Glomerular visceral epithelial cell (primary cell): ENCODE measurements around the gene KANK2.

ENCODE experiments used
- DNase-seq: peaks from one replicate; pipeline ENCODE4 v3.0.0-alpha.2; 2016; ENCODE audit errors: extremely low spot score

KANK2 gene

DNA sequence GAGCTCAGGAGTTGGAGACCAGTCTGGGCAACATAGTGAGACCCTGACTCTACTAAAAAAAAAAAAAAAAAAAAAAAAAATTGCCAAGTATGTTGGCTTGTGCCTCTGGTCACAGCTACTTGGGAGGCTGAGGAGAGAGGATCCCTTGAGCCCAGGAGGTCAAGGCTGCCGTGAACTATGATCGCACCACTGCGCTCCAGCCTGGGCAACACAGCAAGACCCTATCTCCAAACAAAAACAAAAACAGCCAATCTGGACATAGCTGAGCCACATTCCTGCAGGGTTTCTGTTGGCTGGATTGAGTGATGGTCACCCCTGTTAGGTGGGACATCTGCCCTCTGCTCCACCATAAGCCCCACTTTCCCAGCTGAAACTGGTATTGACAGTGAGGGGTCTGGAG, 28.5 kb upstream of the KANK2 start:
- no peak for DNase-seq

DNA sequence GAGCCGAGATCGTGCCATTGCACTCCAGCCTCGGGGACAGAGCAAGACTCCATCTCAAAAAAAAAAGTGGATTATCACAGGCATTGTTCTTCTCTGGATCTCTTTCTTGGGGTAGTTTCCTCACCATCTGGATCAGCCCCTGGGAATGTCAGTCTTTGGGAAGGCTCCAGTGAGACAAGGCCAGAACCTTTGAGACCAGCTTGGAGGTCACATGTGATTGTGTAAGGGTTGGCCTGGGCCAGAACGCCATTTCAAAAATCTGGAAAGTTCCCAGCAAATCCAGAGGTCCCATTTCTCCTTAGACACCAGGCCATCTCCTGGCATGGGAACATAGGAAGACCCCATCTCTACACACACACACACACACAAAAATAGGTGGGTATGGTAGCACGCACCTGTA, 27.8 kb upstream of the KANK2 start:
- DNase-seq: no peak

DNA sequence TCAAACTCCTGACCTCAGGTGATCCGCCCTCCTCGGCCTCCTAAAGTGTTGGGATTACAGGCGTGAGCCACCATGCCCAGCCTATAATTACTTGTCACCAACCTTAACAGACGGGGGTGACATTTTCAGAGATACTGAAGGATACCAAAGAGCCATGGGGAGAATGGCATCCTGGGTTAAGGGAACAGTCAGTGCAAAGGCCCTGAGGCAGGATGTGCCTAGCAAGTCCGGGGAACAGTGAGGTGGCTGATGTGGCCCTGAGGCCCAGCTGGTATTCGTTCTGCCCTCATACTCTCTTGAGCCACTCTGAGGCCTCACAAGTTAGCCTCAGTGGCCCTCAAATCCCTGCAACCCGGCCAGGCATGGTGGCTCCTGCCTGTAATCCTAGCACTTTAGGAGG, 27.1 kb upstream of the KANK2 start:
- DNase-seq: no peak

DNA sequence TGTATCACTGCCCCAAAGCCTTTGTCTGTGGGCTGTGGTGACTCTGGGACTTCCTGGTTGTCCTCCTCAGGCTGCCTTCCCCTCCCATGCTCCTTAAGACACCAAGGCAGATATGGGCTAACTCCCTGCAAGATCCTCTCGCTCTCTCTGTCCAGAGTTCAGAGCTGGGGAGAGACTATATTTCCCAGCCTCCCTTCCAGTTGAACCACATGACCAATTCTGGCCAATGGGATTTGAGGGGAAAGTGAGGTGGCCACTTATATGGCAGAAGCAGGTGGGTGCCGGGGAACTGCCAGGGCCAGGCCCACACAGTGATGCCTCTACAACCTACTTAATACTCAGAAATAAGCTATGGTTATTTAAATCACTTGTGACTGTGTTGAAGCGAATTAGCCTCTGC, 25.9 kb upstream of the KANK2 start:
- no peak for DNase-seq

DNA sequence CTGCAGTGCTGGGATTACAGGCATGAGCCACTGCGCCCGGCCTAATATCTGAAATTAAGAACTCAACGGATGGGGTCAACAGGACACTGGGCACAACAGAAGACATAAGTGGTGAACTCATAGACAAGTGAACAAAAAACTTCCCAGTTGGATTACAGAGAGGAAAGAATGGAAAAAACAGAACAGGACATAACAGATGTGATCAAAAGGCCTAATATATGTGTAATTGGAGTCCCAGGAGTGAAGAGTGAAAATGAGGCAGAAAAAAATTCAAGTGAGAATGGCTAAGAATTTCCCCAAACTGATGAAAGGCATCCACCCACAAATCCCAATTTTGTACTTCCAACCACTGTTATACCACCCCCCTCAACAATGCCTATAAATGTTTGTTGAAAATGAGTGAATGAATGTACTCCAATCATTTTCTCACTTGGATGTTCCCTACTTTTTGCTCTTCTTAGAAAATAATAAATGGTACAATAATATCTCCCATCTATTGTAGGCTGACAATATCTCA, 23.8 kb upstream of the KANK2 start:
- DNase-seq: no peak

DNA sequence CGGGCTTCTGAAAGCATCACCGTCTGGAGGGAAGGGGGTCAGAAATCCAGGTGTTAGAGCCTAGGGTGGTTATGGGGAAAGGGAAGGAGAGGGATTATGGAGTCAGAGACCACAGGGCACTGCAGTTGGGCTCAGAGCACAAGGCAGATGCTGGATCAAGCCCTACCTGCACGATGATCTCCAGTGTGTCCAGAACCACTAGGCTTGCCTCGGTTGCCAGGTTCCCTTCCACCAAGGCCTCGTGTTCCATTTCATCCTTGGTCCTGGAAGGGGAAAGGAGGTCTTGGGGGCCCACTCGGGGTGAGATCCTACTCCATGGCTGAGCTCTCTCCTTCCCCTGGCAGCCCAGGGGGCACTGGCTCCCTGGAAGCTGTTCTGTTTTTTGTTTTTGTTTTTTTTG, 17.0 kb upstream of the KANK2 start:
- no peak for DNase-seq

DNA sequence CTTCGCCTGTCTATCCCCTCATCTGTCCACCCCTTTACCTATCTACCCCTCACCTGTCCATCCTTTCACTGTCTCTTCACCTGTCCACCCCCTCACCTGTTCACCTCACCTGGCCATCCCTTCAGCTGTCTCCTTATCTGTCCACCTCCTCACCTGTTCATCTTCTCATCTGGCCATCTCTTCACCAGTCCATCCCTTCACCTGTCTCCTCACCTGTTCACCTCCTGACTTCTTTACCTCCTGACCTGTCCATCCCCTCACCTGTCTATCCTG, 13.2 kb upstream of the KANK2 start:
- DNase-seq: no peak

DNA sequence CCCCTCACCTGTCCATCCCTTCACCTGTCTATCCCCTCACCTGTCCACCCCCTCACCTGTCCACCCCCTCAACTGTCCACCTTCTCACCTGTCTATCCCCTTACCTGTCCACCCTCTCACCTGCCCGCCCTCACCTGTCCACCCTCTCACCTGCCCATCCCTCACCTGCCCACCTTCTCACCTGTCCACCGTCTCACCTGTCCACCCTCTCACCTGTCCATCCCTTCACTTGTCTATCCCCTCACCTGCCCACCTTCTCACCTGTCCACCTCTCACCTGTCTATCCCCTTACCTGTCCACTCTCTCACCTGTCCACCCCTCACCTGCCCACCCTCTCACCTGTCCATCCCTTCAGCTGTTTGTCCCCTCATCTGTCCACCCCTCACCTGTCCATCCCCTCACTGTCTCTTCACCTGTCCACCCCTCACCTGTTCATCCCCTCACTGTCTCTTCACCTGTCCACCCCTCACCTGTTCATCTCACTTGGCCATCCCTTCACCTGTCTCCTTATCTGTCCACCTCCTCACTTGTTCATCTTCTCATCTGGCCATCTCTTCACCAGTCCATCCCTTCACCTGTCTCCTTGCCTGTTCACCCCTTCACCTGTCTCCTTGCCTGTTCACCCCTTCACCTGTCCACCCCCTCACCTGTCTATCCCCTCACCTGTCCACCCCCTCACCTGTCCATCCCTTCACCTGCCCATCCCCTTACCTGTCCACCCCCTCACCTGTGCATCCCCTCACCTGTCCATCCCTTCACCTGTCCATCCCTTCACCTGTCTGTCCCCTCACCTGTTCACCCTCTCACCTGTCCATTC, 12.7 kb upstream of the KANK2 start:
- DNase-seq: no peak

DNA sequence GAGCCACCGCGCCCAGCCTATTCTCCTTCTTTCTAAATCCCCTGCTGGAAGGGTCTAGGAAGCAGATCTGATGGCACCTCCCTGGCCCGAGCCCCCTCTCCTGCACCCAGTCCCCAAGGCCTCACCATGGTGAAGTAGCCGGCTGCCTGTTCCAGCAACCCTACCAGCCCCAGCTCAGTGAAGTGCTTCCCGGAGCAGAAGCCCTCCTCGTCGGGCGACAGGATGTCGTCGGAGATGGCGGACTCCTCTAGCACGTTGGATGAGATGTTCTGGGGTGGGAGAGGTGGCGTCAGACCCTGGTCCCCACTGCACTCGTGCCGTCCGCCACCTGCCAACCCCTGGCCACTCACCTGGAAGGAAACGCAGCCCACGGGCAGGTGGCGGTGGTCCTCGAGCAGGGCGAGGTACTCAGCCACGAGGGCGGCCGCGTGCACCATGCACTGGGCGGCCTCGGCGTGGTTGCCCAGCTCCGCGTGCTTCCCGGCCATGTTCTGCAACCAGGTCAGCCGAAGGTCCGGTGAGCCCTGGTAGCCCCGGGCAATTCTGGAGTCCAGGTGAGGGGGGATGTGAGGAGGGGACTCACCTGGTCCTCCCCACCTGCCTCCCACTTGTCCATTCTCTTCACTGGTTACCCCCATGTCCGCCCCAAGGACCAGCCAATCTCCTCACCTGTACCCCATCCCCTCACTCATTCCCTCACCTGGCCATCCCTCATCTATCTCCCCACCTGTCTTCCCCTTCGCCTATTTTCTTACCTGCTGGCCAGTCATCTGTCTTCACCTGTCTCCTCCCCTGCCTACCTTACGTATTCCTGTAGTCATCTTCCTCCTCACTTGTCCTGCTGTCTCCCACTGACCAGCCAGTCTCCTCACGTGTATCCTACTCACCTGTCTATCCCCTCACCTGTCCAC, 11.5 kb upstream of the KANK2 start:
- no peak for DNase-seq

DNA sequence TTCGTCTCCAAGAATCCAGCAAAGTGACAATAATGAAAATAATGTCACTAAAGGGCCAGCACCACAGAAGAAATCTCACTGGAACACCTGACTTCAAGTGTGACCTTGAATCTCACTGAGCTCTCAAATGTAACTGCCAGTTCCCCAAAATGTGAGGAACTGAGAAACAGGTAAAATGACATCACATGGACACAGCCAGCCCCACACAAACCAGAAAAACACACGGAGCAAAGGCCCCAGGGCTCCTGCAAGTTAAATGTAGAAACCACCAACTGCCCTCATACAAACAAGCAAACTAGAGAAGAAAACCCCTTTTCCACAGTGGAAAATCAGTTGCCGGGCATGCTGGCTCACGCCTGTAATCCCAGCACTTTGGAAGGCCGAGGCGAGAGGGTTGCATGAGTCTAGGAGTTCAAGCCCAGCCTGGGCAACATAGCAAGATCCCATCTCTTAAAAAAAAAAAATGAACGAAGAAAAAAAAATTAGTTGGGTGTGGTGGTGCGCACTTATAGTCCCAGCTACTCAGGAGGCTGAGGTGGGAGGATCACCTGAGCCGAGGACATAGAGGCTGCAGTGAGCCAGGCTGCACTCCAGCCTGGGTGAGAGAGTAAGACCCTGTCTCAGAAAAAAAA, 8.7 kb upstream of the KANK2 start:
- DNase-seq: no peak

DNA sequence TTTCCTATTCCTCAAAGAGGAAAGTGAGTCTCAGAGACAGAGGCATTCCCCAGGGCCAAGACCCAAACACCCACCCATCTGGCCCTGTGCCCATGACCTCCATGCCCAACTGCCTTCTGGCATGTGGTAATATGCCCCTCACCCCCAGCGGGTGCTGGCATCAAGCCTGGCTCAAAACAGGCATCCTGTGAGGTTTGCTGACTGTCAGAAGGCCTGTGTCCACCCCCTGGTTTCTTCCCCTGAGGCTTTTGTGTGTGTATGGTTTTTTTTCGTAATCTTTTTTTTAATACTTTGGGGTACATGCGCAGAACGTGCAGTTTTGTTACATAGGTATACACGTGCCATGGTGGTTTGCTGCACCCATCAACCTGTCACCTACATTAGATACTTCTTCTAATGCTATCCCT, 7.6 kb upstream of the KANK2 start:
- peak; percentile 87 for DNase-seq

DNA sequence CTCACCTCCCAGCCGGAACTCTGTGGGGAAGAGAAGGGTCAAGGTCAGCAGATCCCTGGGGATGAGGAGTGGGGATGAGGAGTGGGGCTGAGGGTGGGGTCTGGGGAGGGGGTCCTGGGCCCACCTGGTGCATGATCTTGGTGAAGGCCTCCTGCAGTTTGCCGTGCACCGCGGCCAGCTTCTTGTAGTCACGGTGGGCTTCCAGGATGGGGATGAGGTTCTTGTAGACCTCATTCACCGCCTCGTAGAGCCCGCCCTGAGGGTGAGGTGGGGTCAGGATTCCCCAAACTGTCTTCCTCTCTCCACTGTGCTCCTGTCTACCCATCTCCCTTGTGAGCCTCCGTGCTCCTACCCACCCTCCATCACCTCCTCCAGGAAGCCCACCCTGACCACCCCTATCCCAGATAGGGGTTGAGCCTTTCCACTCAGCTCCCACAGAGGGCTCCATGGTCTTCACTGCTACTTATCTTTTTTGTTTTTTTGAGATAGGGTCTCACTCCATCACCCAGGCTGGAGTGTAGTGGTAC, 6.8 kb upstream of the KANK2 start:
- no peak for DNase-seq

DNA sequence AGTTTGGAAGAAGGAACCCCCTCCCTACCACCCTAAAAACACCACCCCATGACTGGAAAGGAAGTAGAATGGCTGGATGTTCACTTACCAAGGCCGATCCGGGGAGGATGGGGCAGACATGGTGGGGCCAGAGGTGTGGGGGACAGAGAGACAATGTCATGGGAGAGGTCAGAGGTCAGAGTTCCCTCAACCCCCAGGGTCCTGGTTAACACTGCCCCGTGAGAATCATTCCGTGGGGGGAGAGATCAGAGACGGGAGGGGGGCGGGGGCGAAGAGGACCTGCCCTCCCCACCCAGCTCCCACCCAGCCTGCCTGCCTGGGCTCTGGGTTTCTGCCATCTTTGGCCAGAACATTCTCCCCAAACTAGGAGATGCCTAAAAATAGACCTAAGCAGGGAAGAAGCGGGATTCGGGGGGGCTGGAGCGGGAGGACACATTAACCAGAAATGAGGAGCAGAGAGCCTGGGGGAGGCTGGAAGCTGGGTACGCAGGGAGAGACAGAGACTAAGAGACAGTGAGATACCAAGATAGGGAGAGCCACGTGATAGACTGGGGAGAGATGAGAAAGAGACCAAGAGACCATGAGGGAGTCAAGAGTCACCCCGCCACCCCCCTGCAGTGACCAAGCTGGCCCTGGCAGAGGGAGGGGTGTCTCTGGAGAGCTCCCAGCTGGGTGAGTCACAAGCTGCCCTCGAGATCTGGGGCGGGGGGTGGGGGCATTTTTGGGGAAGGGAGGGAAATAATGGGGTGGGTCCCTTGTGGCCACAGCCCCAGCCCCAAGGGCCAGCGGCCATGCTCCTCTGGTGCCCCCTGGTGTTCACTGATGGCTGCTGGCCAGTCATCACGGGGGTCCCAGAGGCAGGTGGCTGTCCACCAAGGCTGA, 6.1 kb upstream of the KANK2 start:
- peak; percentile 86 for DNase-seq

DNA sequence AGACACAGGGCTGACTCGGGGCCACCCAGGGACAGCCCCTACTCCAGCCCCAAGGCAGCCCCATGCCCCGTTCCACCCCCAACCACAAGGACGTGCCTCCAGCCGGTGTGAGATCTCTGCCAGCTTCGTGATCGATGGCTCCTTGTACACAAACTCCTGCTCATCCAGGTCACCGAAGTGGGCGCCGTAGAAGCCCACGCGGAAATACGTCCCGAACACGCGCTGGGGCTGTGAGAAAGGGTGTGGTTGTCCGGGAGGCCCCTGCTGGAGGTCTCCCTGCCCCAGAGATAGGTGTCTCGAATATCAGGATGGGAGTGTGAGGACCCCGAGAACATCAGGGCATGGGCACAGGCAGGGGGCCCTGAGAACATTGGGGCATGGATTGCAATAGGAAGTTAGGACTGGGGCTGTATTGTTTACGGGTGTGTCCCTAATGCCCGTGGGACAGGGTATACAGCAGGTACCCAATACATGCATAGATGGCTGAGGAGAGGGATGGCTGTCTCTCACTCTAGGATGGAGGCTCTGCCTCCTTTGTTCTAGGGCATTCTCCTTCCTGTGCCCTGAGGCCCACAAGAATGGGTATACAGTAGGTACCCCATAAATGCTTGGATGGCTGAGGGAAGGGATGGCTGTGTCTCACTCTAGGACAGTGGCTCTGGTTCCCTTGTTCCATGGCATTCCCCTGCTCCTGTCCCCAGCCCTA, 5.3 kb upstream of the KANK2 start:
- no peak for DNase-seq

DNA sequence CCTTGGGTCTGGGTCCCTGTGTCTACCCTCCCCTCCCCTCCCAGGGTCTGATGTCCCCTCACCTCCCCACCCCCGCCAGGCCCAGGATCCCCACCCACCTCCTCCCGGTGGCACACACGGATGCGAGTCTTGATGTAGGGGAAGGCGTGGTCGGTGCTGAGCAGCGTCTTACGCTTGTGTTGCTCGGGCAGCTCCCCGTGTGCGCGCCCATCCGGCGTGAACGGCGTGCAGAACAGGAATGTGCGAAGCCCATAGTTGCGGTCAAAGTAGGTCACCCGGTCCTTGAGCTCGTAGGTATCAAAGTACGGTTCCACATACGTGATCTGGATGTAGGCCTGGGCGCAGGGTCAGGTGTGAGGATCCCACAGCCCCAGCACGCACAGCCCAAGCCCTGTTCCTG, 4.4 kb upstream of the KANK2 start:
- DNase-seq: peak; percentile 66

DNA sequence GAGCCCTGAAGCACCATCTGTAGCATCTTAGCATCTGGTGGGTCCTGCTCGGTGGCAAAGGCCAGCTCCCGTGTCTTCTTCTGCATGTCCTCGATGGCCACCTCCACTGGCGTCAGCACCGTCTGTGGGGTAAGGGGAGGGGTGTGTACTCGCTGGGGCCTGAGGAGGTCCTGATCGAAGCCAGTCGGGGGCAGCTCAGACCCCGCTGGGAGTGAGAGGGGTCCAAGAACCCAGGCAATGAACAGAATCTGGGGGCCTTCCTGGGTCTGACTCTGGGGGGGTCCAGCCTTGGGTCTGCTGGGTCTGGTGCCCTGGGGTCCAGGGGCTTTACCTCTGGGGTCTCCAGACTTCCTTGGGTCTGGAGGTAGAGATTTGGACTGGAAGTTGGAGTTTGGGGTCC, 3.6 kb upstream of the KANK2 start:
- no peak for DNase-seq

DNA sequence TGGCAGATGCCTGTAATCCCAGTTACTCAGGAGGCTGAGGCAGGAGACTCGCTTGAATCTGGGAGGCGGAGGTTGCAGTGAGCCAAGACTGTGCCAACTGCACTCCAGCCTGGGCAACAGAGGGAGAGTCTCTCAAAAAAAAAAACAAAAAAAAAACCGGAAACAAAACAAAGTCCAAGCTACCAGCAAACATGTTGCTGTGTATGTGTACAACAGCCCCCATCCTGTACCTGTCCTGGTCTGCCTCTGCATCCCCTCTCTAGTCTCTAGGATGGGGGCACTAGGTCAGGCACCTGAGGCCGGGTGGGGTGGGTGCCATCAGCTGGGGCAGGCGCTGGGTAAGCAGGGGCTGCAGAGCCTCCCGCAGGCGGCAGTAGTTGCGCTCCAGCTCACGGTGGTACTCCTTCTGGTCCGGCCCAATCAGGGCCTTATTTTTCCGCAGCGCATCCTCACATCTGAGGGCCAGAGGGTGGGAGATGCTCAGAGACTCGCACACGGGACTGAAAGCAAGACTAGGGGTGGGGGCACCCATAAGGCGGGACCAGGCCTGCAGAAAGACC, 2.8 kb upstream of the KANK2 start:
- DNase-seq: no peak

DNA sequence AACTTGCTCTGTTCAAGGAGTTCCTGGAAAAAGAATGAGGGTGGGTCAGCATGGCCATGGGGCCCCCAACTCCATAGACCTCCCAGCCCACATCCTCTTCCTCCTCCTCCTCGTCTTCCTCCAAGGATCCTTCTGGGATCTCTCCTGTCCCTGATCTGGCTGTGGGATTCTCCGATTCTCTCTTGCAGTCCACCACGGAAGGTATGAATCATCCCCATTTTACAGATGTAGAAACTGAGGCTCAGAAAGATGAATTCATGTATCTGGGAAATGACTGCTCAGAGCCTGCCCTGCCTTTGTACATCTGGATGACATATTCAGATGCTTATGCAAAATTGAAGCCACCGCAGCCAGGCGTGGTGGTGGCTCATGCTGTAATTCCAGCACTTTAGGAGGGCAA, 2.2 kb upstream of the KANK2 start:
- DNase-seq: no peak

DNA sequence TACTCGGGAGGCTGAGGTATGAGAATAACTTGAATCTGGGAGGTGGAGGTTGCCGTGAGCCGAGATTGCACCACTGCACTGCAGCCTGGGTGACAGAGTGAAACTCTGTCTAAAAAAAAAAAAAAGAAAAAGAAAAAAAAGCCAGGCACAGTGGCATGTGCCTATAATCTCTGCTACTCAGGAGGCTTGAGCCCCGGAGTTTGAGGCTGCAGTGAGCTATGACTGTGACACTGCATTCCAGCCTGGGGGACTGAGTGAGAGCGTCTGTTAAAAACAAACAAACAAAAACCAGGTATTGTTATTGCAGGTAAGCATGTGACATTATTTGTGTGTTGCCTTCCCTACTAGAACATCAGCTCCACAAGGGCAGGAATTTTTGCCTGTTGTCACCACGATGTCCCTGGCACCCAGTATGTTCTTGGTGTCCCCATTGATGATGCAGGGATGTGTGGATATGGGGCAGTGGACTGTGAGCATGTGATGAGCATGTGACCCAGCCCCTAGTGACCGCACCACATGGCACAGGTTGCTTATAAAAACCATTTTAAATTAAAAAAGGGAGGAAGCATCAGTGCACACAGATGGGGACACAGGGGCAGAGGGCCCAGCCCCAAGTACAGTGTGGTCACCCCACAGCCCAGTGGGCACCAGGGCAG, 1.6 kb upstream of the KANK2 start:
- no peak for DNase-seq

DNA sequence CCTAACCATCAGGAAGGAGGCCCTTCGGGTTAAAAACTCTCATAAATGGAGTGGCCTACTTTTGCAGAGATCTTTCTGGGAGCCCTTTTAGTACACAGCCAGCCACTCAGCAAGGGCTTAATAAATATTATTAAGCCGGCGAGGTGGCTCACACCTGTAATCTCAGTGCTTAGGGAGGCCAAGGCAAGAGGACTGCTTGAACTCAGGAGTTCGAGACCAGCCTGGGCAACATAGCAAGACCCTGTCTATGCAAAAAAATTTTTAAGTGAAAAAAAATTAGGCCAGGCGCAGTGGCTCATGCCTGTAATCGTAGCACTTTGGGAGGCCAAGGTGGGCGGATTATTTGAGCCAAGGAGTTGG, 810 bp upstream of the KANK2 start:
- DNase-seq: no peak
